ENCODE measurements around the gene BABAM1. TPM values are rescaled to one million over a fixed set of nuclear protein-coding genes. Genes with fewer than 3 reads are reported as not detected.

The BABAM1 gene
- polyA plus RNA-seq, 1 donor (not counting 4 experiments of a cell fraction or from before 2014, with no cell fraction given) = 92.8 TPM

DNA sequence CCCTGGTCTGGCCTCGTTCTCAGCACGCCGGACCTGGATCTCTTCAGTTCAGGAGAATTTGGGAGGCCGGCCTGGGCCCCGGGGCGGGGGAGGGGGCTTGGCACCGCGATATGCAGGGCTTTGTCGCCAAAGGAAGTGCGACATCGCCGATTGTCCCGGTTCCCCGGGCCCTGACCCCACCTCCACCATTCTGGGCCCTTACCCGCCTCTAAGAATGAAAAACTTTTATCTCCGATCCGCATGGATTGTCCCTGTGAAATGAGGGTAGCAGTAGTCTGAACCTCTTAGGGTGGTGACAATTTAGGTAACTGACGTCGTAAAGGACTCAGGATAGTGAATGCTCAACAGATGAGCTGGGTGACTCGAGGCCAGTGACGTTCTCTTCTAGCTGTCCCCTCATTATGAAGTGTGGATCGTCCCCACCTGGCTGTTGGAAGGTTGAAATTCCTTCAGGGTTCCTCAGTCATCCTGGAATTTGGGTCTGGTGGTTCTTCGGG lies 42.8 kb downstream of the BABAM1 start:
- no peak for FAIRE-seq
- peaks cover 55% of the 10 kb centered on the region for H3K79me2 ChIP-seq (ENCODE audit: control insufficient read depth, insufficient read depth, low read length)
- peaks cover 31% of the 10 kb centered on the region for H3K4me1 ChIP-seq (ENCODE audit: control insufficient read depth, extremely low read depth, insufficient read depth, low read length)
- H3K4me3 ChIP-seq (ENCODE audit: control insufficient read depth in 2 of 3, extremely low read depth in 1 of 3, insufficient read depth in 2 of 3, low read depth in 1 of 3, low read length in 3 of 3) = peak overlapping the region; percentile 83 to 97 (median 94)
- peak overlapping the region; percentile 83 for H3K4me2 ChIP-seq (ENCODE audit: control insufficient read depth, extremely low read depth, insufficient read depth, low read depth, low read length)
- no peak for TF ChIP-seq EZH2 (IDR thresholded peaks at IDR 0.05; ENCODE audit: low read length)
- TF ChIP-seq, protein P1, sequence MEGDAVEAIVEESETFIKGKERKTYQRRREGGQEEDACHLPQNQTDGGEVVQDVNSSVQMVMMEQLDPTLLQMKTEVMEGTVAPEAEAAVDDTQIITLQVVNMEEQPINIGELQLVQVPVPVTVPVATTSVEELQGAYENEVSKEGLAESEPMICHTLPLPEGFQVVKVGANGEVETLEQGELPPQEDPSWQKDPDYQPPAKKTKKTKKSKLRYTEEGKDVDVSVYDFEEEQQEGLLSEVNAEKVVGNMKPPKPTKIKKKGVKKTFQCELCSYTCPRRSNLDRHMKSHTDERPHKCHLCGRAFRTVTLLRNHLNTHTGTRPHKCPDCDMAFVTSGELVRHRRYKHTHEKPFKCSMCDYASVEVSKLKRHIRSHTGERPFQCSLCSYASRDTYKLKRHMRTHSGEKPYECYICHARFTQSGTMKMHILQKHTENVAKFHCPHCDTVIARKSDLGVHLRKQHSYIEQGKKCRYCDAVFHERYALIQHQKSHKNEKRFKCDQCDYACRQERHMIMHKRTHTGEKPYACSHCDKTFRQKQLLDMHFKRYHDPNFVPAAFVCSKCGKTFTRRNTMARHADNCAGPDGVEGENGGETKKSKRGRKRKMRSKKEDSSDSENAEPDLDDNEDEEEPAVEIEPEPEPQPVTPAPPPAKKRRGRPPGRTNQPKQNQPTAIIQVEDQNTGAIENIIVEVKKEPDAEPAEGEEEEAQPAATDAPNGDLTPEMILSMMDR (optimal IDR thresholded peaks at IDR 0.05 in 1 of 3, IDR thresholded peaks at IDR 0.05 in 1 of 3, conservative IDR thresholded peaks at IDR 0.05 in 1 of 3; ENCODE audit: extremely low read depth in 1 of 3, insufficient read depth in 2 of 3, low read length in 3 of 3) = no peak
- H4K20me1 ChIP-seq (ENCODE audit: control insufficient read depth, extremely low read depth, insufficient read depth, low read length) = peaks cover 4% of the 10 kb centered on the region
- dilution Hi-C loops (cut with MboI; ENCODE audit: extremely low pct_ligation_motif_present, low sequenced_read_pairs) = no loop called here
- no peak for DNase-seq (ENCODE audit: low read depth, low spot score)
- H2AFZ ChIP-seq (ENCODE audit: control insufficient read depth, low read length) = no peak overlapping the region
- H3K36me3 ChIP-seq (ENCODE audit: control insufficient read depth in 2 of 2, extremely low read depth in 1 of 2, insufficient read depth in 2 of 2, low read length in 2 of 2) = peaks cover 14 to 16% of the 10 kb centered on the region in 2 experiments
- H3K9me1 ChIP-seq (ENCODE audit: control insufficient read depth, extremely low read depth, insufficient read depth, low read length) = peaks cover under 1% of the 10 kb centered on the region
- H3K9me3 ChIP-seq (ENCODE audit: control insufficient read depth, low read depth, low read length) = no peaks in the 10 kb centered on the region
- no peaks in the 10 kb centered on the region for H3K27me3 ChIP-seq (ENCODE audit: control insufficient read depth, extremely low read depth, insufficient read depth, low read length)
- peak overlapping the region; percentile 87 for H3K9ac ChIP-seq (ENCODE audit: control insufficient read depth, extremely low read depth, insufficient read depth, low read length)
- peak overlapping the region; percentile 67 for H3K27ac ChIP-seq (ENCODE audit: control insufficient read depth, insufficient read depth, low read length)

DNA sequence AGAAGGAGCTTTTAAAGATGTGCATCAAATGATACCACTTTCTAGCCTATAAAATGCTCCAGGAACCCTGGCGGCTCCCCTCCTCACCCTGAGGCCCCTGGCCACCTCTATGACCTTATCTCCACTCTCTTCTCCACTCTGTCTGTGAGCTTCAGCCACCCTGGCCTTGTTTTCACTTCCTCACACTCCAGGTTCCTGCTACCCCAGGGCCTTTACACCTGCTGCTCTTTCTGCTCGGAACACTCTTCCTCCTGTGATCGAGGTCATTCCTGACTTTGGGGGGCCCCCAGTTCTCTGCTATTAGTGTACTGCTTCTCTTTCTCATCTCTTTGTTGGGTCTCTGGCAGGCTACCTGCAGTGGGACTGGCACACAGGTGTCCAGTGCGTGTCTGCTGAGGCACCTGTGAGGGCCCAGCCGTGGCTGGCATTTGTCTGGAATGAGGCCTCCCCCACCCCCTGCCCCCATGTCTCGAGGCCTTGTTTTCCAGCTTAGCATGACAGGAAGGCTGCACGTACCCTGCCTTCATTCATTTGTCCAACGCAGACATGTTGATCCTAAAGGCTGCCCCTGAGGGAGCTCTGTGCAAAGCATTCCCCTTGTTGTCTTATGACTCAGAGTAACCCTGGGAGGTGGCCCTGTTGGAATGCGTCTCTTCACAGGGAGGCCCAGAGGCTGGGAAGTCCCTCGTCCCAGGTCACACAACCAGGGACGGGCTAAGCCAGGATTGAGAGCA lies 44.4 kb downstream of the BABAM1 start:
- Histone ChIP-seq H3K36me3 (ENCODE audit: control insufficient read depth in 2 of 2, extremely low read depth in 1 of 2, insufficient read depth in 2 of 2, low read length in 2 of 2) (peaks cover 17 to 24% of the 10 kb centered on the region in 2 experiments), H3K9ac (ENCODE audit: control insufficient read depth, extremely low read depth, insufficient read depth, low read length) (peak overlapping the region; percentile 59), H3K27ac (ENCODE audit: control insufficient read depth, insufficient read depth, low read length) (peak overlapping the region; percentile 73), H3K9me3 (ENCODE audit: control insufficient read depth, low read depth, low read length) (no peaks in the 10 kb centered on the region), H3K4me3 (ENCODE audit: control insufficient read depth in 2 of 3, extremely low read depth in 1 of 3, insufficient read depth in 2 of 3, low read depth in 1 of 3, low read length in 3 of 3) (peak overlapping the region in 2 of 3 experiments; percentile 2 to 21), H3K4me1 (ENCODE audit: control insufficient read depth, extremely low read depth, insufficient read depth, low read length) (peaks cover 25% of the 10 kb centered on the region), H3K9me1 (ENCODE audit: control insufficient read depth, extremely low read depth, insufficient read depth, low read length) (no peaks in the 10 kb centered on the region), H2AFZ (ENCODE audit: control insufficient read depth, low read length) (no peak overlapping the region), H3K4me2 (ENCODE audit: control insufficient read depth, extremely low read depth, insufficient read depth, low read depth, low read length) (peak overlapping the region; percentile 54), H3K79me2 (ENCODE audit: control insufficient read depth, insufficient read depth, low read length) (peaks cover 51% of the 10 kb centered on the region), H3K27me3 (ENCODE audit: control insufficient read depth, extremely low read depth, insufficient read depth, low read length) (no peaks in the 10 kb centered on the region), H4K20me1 (ENCODE audit: control insufficient read depth, extremely low read depth, insufficient read depth, low read length) (peaks cover 4% of the 10 kb centered on the region)
- FAIRE-seq (peak; percentile 53), DNase-seq (ENCODE audit: low read depth, low spot score) (no peak)
- dilution Hi-C loops (cut with MboI; ENCODE audit: extremely low pct_ligation_motif_present, low sequenced_read_pairs) = no loop called here
- TF ChIP-seq EZH2 (IDR thresholded peaks at IDR 0.05; ENCODE audit: low read length) = no peak
- TF ChIP-seq, protein P1 (optimal IDR thresholded peaks at IDR 0.05 in 1 of 3, IDR thresholded peaks at IDR 0.05 in 1 of 3, conservative IDR thresholded peaks at IDR 0.05 in 1 of 3; ENCODE audit: extremely low read depth in 1 of 3, insufficient read depth in 2 of 3, low read length in 3 of 3) = no peak

Measured in keratinocyte (primary cell).